Stimulated activated CD8-positive, alpha-beta memory T cell treated with anti-CD3 and anti-CD28 coated beads, Interleukin-15, amount 100 ng/mL, for 1 hour (primary cell): ENCODE results near the gene FLG2.
"Not testable (repeated sequence)": the region's sequence is repeated elsewhere in the genome, so short reads cannot be mapped to it uniquely, and the experiment has no call there.

ENCODE experiments used
- DNase-seq: peaks from one replicate; pipeline ENCODE4 v3.0.0-alpha.2; 2020; ENCODE audit warnings: low read depth

Gene FLG2

GRCh38 chr1:152312169-152312568, 47.6 kb downstream of the FLG2 start:
- not testable (repeated sequence) for DNase-seq

- DNase-seq: no peak
Measured at GRCh38 chr1:152309955-152310354, 49.9 kb downstream of the FLG2 start.

GRCh38 chr1:152309320-152309901, 50.4 kb downstream of the FLG2 start:
- not testable (repeated sequence) for DNase-seq

GRCh38 chr1:152308758-152309157, 51.0 kb downstream of the FLG2 start:
- DNase-seq: not testable (repeated sequence)

GRCh38 chr1:152307970-152308369, 51.8 kb downstream of the FLG2 start:
- not testable (repeated sequence) for DNase-seq

- not testable (repeated sequence) for DNase-seq
Measured at GRCh38 chr1:152306123-152306522, 53.7 kb downstream of the FLG2 start.

GRCh38 chr1:152304773-152305172, 55.0 kb downstream of the FLG2 start:
- not testable (repeated sequence) for DNase-seq

GRCh38 chr1:152303139-152303872, 56.5 kb downstream of the FLG2 start:
- DNase-seq: not testable (repeated sequence)
